22Rv1 (cell line): ENCODE measurements around the gene SLU7.

Source experiments
- ZFX ChIP-seq: fragments of 450-650 bp; IDR thresholded peaks from 2 replicates; pipeline ENCODE4 v1.6.1; 2017; ENCODE audit warnings: antibody characterized with exemption, borderline replicate concordance
- TF ChIP-seq, protein P1 (sequence below): fragments of 450-650 bp; IDR thresholded peaks from 2 replicates; pipeline ENCODE4 v1.5.1; 2017; ENCODE audit warnings: mild to moderate bottlenecking

DNA sequence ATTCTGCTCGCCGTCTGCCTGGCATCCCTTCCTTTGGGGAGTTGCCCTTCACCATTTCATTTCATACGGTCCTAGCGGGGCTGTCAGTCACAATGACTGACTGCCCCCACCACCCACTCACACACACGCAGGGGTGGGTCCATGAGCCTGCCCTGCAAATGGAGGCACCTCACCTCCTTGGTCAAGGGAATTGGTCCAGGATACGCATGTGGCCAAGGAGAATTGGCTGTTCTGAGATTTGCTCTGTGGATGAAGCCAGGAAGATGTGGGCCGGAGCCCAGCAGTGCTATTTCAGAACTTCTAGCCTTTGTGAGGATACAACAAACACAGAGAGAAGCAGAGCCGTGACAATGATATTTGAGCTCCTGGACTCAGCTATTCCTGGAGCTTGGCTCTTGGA, 65.5 kb downstream of the SLU7 start:
- no peak for TF ChIP-seq ZFX
- TF ChIP-seq, protein P1, sequence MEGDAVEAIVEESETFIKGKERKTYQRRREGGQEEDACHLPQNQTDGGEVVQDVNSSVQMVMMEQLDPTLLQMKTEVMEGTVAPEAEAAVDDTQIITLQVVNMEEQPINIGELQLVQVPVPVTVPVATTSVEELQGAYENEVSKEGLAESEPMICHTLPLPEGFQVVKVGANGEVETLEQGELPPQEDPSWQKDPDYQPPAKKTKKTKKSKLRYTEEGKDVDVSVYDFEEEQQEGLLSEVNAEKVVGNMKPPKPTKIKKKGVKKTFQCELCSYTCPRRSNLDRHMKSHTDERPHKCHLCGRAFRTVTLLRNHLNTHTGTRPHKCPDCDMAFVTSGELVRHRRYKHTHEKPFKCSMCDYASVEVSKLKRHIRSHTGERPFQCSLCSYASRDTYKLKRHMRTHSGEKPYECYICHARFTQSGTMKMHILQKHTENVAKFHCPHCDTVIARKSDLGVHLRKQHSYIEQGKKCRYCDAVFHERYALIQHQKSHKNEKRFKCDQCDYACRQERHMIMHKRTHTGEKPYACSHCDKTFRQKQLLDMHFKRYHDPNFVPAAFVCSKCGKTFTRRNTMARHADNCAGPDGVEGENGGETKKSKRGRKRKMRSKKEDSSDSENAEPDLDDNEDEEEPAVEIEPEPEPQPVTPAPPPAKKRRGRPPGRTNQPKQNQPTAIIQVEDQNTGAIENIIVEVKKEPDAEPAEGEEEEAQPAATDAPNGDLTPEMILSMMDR = no peak
